ENCODE data around the gene GRM4. TPM values are rescaled to one million over a fixed set of nuclear protein-coding genes. Genes with fewer than 3 reads are reported as not detected.

Gene GRM4
- total RNA-seq, 4 donors from 2014 or later = not detected

GRCh38 chr6:34176261-34177031, 30.6 kb upstream of the GRM4 start:
- no peak overlapping the region for H3K27ac ChIP-seq
- H3K9me3 ChIP-seq = no peaks in the 10 kb centered on the region
- no peak for TF ChIP-seq POLR2A (IDR thresholded peaks at IDR 0.05)
- TF ChIP-seq CTCF (IDR thresholded peaks at IDR 0.05) = no peak
- no peak overlapping the region for H3K4me3 ChIP-seq
- DNase-seq = peak in 2 of 3 donors; percentile 5 to 40
- H3K27me3 ChIP-seq = no peaks in the 10 kb centered on the region
- no peaks in the 10 kb centered on the region for H3K4me1 ChIP-seq
- H3K36me3 ChIP-seq = no peaks in the 10 kb centered on the region

- H3K27me3 ChIP-seq = no peaks in the 10 kb centered on the region
- H3K27ac ChIP-seq = no peak overlapping the region
- peak in 2 of 3 donors; percentile 14 to 33 for DNase-seq
- no peak overlapping the region for H3K4me3 ChIP-seq
- TF ChIP-seq POLR2A (IDR thresholded peaks at IDR 0.05) = no peak
- TF ChIP-seq CTCF (IDR thresholded peaks at IDR 0.05) = no peak
- no peaks in the 10 kb centered on the region for H3K36me3 ChIP-seq
- H3K9me3 ChIP-seq = no peaks in the 10 kb centered on the region
- no peaks in the 10 kb centered on the region for H3K4me1 ChIP-seq
Measured at GRCh38 chr6:34174846-34175399, 29.0 kb upstream of the GRM4 start.

GRCh38 chr6:34172961-34173775, 27.3 kb upstream of the GRM4 start:
- Histone ChIP-seq H3K36me3 (no peaks in the 10 kb centered on the region), H3K4me1 (no peaks in the 10 kb centered on the region), H3K27ac (no peak overlapping the region), H3K9me3 (no peaks in the 10 kb centered on the region), H3K4me3 (no peak overlapping the region), H3K27me3 (no peaks in the 10 kb centered on the region)
- TF ChIP-seq CTCF (IDR thresholded peaks at IDR 0.05) (no peak), POLR2A (IDR thresholded peaks at IDR 0.05) (no peak)
- DNase-seq = peak in 2 of 3 donors; percentile 9 to 24

GRCh38 chr6:34170346-34170745, 24.5 kb upstream of the GRM4 start:
- H3K27ac ChIP-seq = no peak overlapping the region
- DNase-seq = peak in 1 of 3 donors; percentile 21
- no peak overlapping the region for H3K4me3 ChIP-seq
- no peaks in the 10 kb centered on the region for H3K9me3 ChIP-seq
- H3K4me1 ChIP-seq = no peaks in the 10 kb centered on the region
- H3K36me3 ChIP-seq = no peaks in the 10 kb centered on the region
- no peak for TF ChIP-seq CTCF (IDR thresholded peaks at IDR 0.05)
- no peak for TF ChIP-seq POLR2A (IDR thresholded peaks at IDR 0.05)
- H3K27me3 ChIP-seq = no peaks in the 10 kb centered on the region

- no peak overlapping the region for H3K4me3 ChIP-seq
- H3K27ac ChIP-seq = no peak overlapping the region
- TF ChIP-seq POLR2A (IDR thresholded peaks at IDR 0.05) (no peak), CTCF (IDR thresholded peaks at IDR 0.05) (no peak)
- no peaks in the 10 kb centered on the region for H3K36me3 ChIP-seq
- no peaks in the 10 kb centered on the region for H3K4me1 ChIP-seq
- H3K27me3 ChIP-seq = no peaks in the 10 kb centered on the region
- no peaks in the 10 kb centered on the region for H3K9me3 ChIP-seq
- no peak for DNase-seq
Measured at GRCh38 chr6:34169897-34170296, 24.0 kb upstream of the GRM4 start.

Data from Peyer's patch (tissue), 4 donors.